BE2C (cell line): ENCODE measurements around the gene TBC1D2B. TPM values are rescaled to one million over a fixed set of nuclear protein-coding genes. Genes with fewer than 3 reads are reported as not detected.

Experiments used
- DNase-seq: peaks from one replicate; pipeline ENCODE4 v3.0.0-alpha.2; 2020
- H3K27me3 ChIP-seq: fragments of 250-450 bp; sonication (Bioruptor Pico); 2 replicates; pipeline ENCODE4 v1.5.1; 2020; ENCODE audit warnings: mild to moderate bottlenecking
- H3K36me3 ChIP-seq: fragments of 250-450 bp; sonication (Bioruptor Pico); 2 replicates; pipeline ENCODE4 v1.5.1; 2020; ENCODE audit warnings: mild to moderate bottlenecking
- H3K4me1 ChIP-seq: fragments of 250-450 bp; sonication (Bioruptor Pico); 2 replicates; pipeline ENCODE4 v1.5.1; 2020
- H3K4me3 ChIP-seq: 2 replicates; pipeline ENCODE4 v1.5.1; 2011; ENCODE audit warnings: low read depth, low read length
- H3K9me3 ChIP-seq: fragments of 250-450 bp; sonication (Bioruptor Pico); 2 replicates; pipeline ENCODE4 v1.5.1; 2020
- CTCF ChIP-seq: IDR thresholded peaks from 2 replicates; pipeline ENCODE4 v1.5.1; 2012; ENCODE audit warnings: mild to moderate bottlenecking, low read depth, low read length
- polyA plus RNA-seq: library from polyadenylated mRNA; unstranded; fragments of >200 nt; gene quantifications from one replicate; pipeline ENCODE4 v1.2.1, GENCODE V29; 2012; ENCODE audit warnings: low read depth, missing spikeins; ENCODE audit not compliant: insufficient read length, insufficient read depth

TBC1D2B gene
- polyA plus RNA-seq = 24.9 TPM

GRCh38 chr15:78077053-78077870, at the start of gene TBC1D2B:
Gene TBC1D2B, minus strand, starts transcription at chr15:78077711. Its CDS starts 59 bp downstream, at chr15:78077652.
- peak; percentile 80 for DNase-seq
- Histone ChIP-seq H3K4me3 (peak within 1 kb of the TSS; percentile 84), H3K4me1 (no peaks in the 10 kb centered on the region), H3K9me3 (no peaks in the 10 kb centered on the region), H3K27me3 (no peaks in the 10 kb centered on the region), H3K36me3 (no peaks in the 10 kb centered on the region)
- no peak for TF ChIP-seq CTCF

GRCh38 chr15:78125267-78125666, 47.8 kb upstream of the TBC1D2B start:
- no peaks in the 10 kb centered on the region for H3K9me3 ChIP-seq
- no peaks in the 10 kb centered on the region for H3K27me3 ChIP-seq
- H3K4me1 ChIP-seq = no peaks in the 10 kb centered on the region; the same call in 1 of the 2 replicates
- no peak overlapping the region for H3K4me3 ChIP-seq
- TF ChIP-seq CTCF = no peak
- no peaks in the 10 kb centered on the region for H3K36me3 ChIP-seq
- DNase-seq = no peak

- no peaks in the 10 kb centered on the region for H3K9me3 ChIP-seq
- no peak overlapping the region for H3K4me3 ChIP-seq
- H3K27me3 ChIP-seq = no peaks in the 10 kb centered on the region; the same call in 1 of the 2 replicates
- no peaks in the 10 kb centered on the region; the same call in 1 of the 2 replicates for H3K4me1 ChIP-seq
- DNase-seq = no peak
- no peaks in the 10 kb centered on the region for H3K36me3 ChIP-seq
- no peak for TF ChIP-seq CTCF
Measured at GRCh38 chr15:78120523-78120922, 43.0 kb upstream of the TBC1D2B start.

- no peaks in the 10 kb centered on the region for H3K9me3 ChIP-seq
- no peaks in the 10 kb centered on the region for H3K36me3 ChIP-seq
- TF ChIP-seq CTCF = no peak
- no peak for DNase-seq
- H3K4me3 ChIP-seq = no peak overlapping the region
- H3K4me1 ChIP-seq = no peaks in the 10 kb centered on the region
- H3K27me3 ChIP-seq = no peaks in the 10 kb centered on the region
Measured at GRCh38 chr15:78112551-78112950, 35.0 kb upstream of the TBC1D2B start.

- Histone ChIP-seq H3K36me3 (no peaks in the 10 kb centered on the region), H3K27me3 (no peaks in the 10 kb centered on the region), H3K4me3 (no peak overlapping the region), H3K9me3 (no peaks in the 10 kb centered on the region), H3K4me1 (no peaks in the 10 kb centered on the region)
- DNase-seq = no peak
- TF ChIP-seq CTCF = no peak
Measured at GRCh38 chr15:78111788-78112187, 34.3 kb upstream of the TBC1D2B start.

- TF ChIP-seq CTCF = no peak
- no peak overlapping the region for H3K4me3 ChIP-seq
- H3K9me3 ChIP-seq = no peaks in the 10 kb centered on the region
- H3K4me1 ChIP-seq = no peaks in the 10 kb centered on the region
- no peaks in the 10 kb centered on the region for H3K36me3 ChIP-seq
- no peak for DNase-seq
- no peaks in the 10 kb centered on the region for H3K27me3 ChIP-seq
Measured at GRCh38 chr15:78110916-78111475, 33.5 kb upstream of the TBC1D2B start.
